Panc1 (cell line): ENCODE measurements around the gene PEX16. TPM values are rescaled to one million over a fixed set of nuclear protein-coding genes. Genes with fewer than 3 reads are reported as not detected.

Source experiments
- ATAC-seq: fragments of 200-7000 bp; cut with Tn5 transposase; 2 replicates; pipeline ENCODE4 v1.9.1; 2020; ENCODE audit warnings: mild to moderate bottlenecking, moderate library complexity
- BruUV-seq: library from RNA; stranded (reverse); fragments of 400-500 nt; replicated peaks from 2 replicates; lab custom pipeline; 2021; lab: Mats Ljungman, UMichigan
- CTCF ChIA-PET: fragments of 300-600 bp; sonication (Branson Sonifier 250); formaldehyde crosslinking; loops from one replicate; lab custom pipeline; 2022; ENCODE audit warnings: antibody characterized with exemption; lab: Charles Lee
- POLR2A ChIA-PET: fragments of 300-600 bp; sonication (Branson Sonifier 250); formaldehyde crosslinking; loops from one replicate; lab custom pipeline; 2022; ENCODE audit warnings: antibody characterized with exemption; lab: Charles Lee
- DNase-seq: peaks from one replicate; pipeline ENCODE4 v3.0.0-alpha.2; 2010; ENCODE audit warnings: low read depth, low spot score
- H3K27ac ChIP-seq: 2 replicates; pipeline ENCODE4 v1.5.1; 2011; ENCODE audit warnings: mild to moderate bottlenecking, low read length, inconsistent platforms
- H3K27me3 ChIP-seq: fragments of 200-500 bp; sonication (Bioruptor generic); 2 replicates; pipeline ENCODE4 v1.6.0; 2014; ENCODE audit warnings: low read length, inconsistent platforms; ENCODE audit not compliant: control insufficient read depth, insufficient read depth
- H3K36me3 ChIP-seq: fragments of 200-500 bp; sonication (Bioruptor generic); 2 replicates; pipeline ENCODE4 v1.5.1; 2014; ENCODE audit warnings: inconsistent platforms, mild to moderate bottlenecking, low read length, moderate library complexity; ENCODE audit not compliant: control insufficient read depth, insufficient read depth
- H3K4me1 ChIP-seq: 2 replicates; pipeline ENCODE4 v1.5.1; 2011; ENCODE audit warnings: inconsistent platforms, mild to moderate bottlenecking, low read length, moderate library complexity; ENCODE audit not compliant: control insufficient read depth, insufficient read depth
- H3K4me3 ChIP-seq, 2 experiments: 2 replicates each; pipeline ENCODE4 v1.5.1; 2011 to 2012; ENCODE audit warnings: low read depth in 2 of 2, low read length in 2 of 2, mild to moderate bottlenecking in 2 of 2, inconsistent platforms in 1 of 2, moderate library complexity in 1 of 2
- H3K9me3 ChIP-seq: fragments of 200-500 bp; sonication (Bioruptor generic); 2 replicates; pipeline ENCODE4 v1.5.1; 2014; ENCODE audit warnings: low read depth, mild to moderate bottlenecking, inconsistent platforms, low read length, moderate library complexity; ENCODE audit not compliant: control insufficient read depth, insufficient read depth
- CTCF ChIP-seq: fragments of 450-650 bp; IDR thresholded peaks from 2 replicates; pipeline ENCODE4 v1.5.1; 2017; ENCODE audit warnings: mild to moderate bottlenecking
- POLR2AphosphoS5 ChIP-seq: IDR thresholded peaks from 2 replicates; pipeline ENCODE4 v1.6.1; 2012; ENCODE audit warnings: mild to moderate bottlenecking, low read depth, low read length, moderate library complexity
- SIN3A ChIP-seq: IDR thresholded peaks from 2 replicates; pipeline ENCODE4 v1.6.1; 2012; ENCODE audit warnings: low read depth, mild to moderate bottlenecking, low read length, moderate library complexity, borderline replicate concordance; ENCODE audit not compliant: insufficient read depth
- TCF7L2 ChIP-seq: IDR thresholded peaks from 2 replicates; pipeline ENCODE4 v1.6.1; 2011; ENCODE audit warnings: mild to moderate bottlenecking, low read depth, low read length, inconsistent platforms
- in situ Hi-C: cut with HindIII; loops from 2 replicates; pipeline ENCODE4 v1.10.0; 2016; ENCODE audit warnings: low sequenced_read_pairs, low pct_unique_long_range_greater_than_20kb
- intact Hi-C: fragments of 100-400 bp; cut with micrococcal nuclease; formaldehyde crosslinking; loops from one replicate; pipeline ENCODE4 v1.10.0; 2022; ENCODE audit not compliant: unreplicated experiment
- total RNA-seq: library from RNA; stranded (reverse); gene quantifications from one replicate; pipeline ENCODE4 v1.2.1, GENCODE V29; 2021; ENCODE audit not compliant: unreplicated experiment
- TF ChIP-seq, protein P1 (sequence below), 2 experiments: IDR thresholded peaks; 2 replicates each; pipeline ENCODE4 v1.6.1; 2011 to 2012; ENCODE audit warnings: low read depth in 2 of 2, control low read depth in 1 of 2, low read length in 1 of 2, mild to moderate bottlenecking in 1 of 2, moderate library complexity in 1 of 2; ENCODE audit not compliant: insufficient read depth in 1 of 2

Gene PEX16
- total RNA-seq, 1 experiment from 2014 or later, result 37.5 TPM

GRCh38 chr11:45915446-45915845 lies 2.2 kb downstream of the PEX16 start:
- intact Hi-C loops, result no loop called here
- POLR2A ChIA-PET, result no interaction called here
- no peak overlapping the region for H3K27ac ChIP-seq
- H3K4me3 ChIP-seq, result no peak overlapping the region
- no peak for TF ChIP-seq CTCF
- no peak for TF ChIP-seq POLR2AphosphoS5
- TF ChIP-seq, protein P1, sequence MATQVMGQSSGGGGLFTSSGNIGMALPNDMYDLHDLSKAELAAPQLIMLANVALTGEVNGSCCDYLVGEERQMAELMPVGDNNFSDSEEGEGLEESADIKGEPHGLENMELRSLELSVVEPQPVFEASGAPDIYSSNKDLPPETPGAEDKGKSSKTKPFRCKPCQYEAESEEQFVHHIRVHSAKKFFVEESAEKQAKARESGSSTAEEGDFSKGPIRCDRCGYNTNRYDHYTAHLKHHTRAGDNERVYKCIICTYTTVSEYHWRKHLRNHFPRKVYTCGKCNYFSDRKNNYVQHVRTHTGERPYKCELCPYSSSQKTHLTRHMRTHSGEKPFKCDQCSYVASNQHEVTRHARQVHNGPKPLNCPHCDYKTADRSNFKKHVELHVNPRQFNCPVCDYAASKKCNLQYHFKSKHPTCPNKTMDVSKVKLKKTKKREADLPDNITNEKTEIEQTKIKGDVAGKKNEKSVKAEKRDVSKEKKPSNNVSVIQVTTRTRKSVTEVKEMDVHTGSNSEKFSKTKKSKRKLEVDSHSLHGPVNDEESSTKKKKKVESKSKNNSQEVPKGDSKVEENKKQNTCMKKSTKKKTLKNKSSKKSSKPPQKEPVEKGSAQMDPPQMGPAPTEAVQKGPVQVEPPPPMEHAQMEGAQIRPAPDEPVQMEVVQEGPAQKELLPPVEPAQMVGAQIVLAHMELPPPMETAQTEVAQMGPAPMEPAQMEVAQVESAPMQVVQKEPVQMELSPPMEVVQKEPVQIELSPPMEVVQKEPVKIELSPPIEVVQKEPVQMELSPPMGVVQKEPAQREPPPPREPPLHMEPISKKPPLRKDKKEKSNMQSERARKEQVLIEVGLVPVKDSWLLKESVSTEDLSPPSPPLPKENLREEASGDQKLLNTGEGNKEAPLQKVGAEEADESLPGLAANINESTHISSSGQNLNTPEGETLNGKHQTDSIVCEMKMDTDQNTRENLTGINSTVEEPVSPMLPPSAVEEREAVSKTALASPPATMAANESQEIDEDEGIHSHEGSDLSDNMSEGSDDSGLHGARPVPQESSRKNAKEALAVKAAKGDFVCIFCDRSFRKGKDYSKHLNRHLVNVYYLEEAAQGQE (IDR thresholded peaks at IDR 0.05; ENCODE audit: insufficient read depth in 1 of 2, low read depth in 2 of 2, low read length in 1 of 2), result no peak
- no peak for TF ChIP-seq SIN3A
- no peak for TF ChIP-seq TCF7L2
- peaks cover 9% of the 10 kb centered on the region for H3K36me3 ChIP-seq
- no TSS peak for BruUV-seq
- no peaks in the 10 kb centered on the region for H3K27me3 ChIP-seq
- CTCF ChIA-PET, result no interaction called here
- in situ Hi-C loops, result no loop called here
- H3K9me3 ChIP-seq, result no peaks in the 10 kb centered on the region
- no peak for ATAC-seq
- H3K4me1 ChIP-seq, result peaks cover 11% of the 10 kb centered on the region
- DNase-seq, result no peak

GRCh38 chr11:45913942-45914635 lies 3.6 kb downstream of the PEX16 start:
- intact Hi-C loops, result no loop called here
- H3K36me3 ChIP-seq, result peaks cover 9% of the 10 kb centered on the region
- POLR2A ChIA-PET, result no interaction called here
- no peaks in the 10 kb centered on the region for H3K9me3 ChIP-seq
- BruUV-seq, result no TSS peak
- peaks cover 9% of the 10 kb centered on the region for H3K4me1 ChIP-seq
- ATAC-seq (no peak), DNase-seq (no peak)
- no peaks in the 10 kb centered on the region for H3K27me3 ChIP-seq
- no peak for TF ChIP-seq POLR2AphosphoS5
- TF ChIP-seq, protein P1 (IDR thresholded peaks at IDR 0.05; ENCODE audit: insufficient read depth in 1 of 2, low read depth in 2 of 2, low read length in 1 of 2), result no peak
- TF ChIP-seq CTCF, result no peak
- TF ChIP-seq TCF7L2, result no peak
- no peak for TF ChIP-seq SIN3A
- no peak overlapping the region for H3K4me3 ChIP-seq
- in situ Hi-C loops, result no loop called here
- no peak overlapping the region for H3K27ac ChIP-seq
- CTCF ChIA-PET, result no interaction called here
